ENCODE data around the gene PCP4. TPM values are rescaled to one million over a fixed set of nuclear protein-coding genes. Genes with fewer than 3 reads are reported as not detected.

The PCP4 gene
- total RNA-seq, 2 donors from 2014 or later, result 5.4 TPM; not detected in 1

- ATAC-seq (ENCODE audit: insufficient number of reproducible peaks, low FRiP score, low read depth), result no peak
Measured at GRCh38 chr21:39972976-39973770, 105.9 kb downstream of the PCP4 start.

GRCh38 chr21:39976800-39977199 is 109.6 kb downstream of the PCP4 start:
- no peak for ATAC-seq (ENCODE audit: insufficient number of reproducible peaks, low FRiP score, low read depth)
- DNase-seq (ENCODE audit: low spot score), result no peak
- Histone ChIP-seq H3K9me3 (no peaks in the 10 kb centered on the region), H3K27ac (no peak overlapping the region), H3K4me3 (no peak overlapping the region), H3K27me3 (replicated peaks; ENCODE audit: insufficient read depth) (no peaks in the 10 kb centered on the region), H3K36me3 (no peaks in the 10 kb centered on the region), H3K4me1 (ENCODE audit: control insufficient read depth in 1 of 2, low read depth in 2 of 2) (no peaks in the 10 kb centered on the region)
- TF ChIP-seq CTCF (IDR thresholded peaks at IDR 0.05), result no peak

More at GRCh38 chr21:39972976-39973770, 105.9 kb downstream of the PCP4 start:
- Histone ChIP-seq H3K9me3 (no peaks in the 10 kb centered on the region), H3K36me3 (no peaks in the 10 kb centered on the region), H3K4me1 (ENCODE audit: control insufficient read depth in 1 of 2, low read depth in 2 of 2) (no peaks in the 10 kb centered on the region), H3K27me3 (replicated peaks; ENCODE audit: insufficient read depth) (no peaks in the 10 kb centered on the region), H3K27ac (no peak overlapping the region), H3K4me3 (no peak overlapping the region)
- DNase-seq (ENCODE audit: low spot score), result no peak
- no peak for TF ChIP-seq CTCF (IDR thresholded peaks at IDR 0.05)

Other genes starting within 250 kb of the PCP4 start
- gene IGSF5, start 122.3 kb upstream of the PCP4 start, total RNA-seq, result not detected